DND-41 (cell line): Measurements from ENCODE around the gene SNORC.

ENCODE experiments used
- EZH2 ChIP-seq: IDR thresholded peaks from 3 replicates; pipeline ENCODE4 v1.6.1; 2012; ENCODE audit warnings: borderline replicate concordance, low read depth, mild to moderate bottlenecking, moderate library complexity, low read length, inconsistent platforms; ENCODE audit not compliant: severe bottlenecking
- TF ChIP-seq, protein P1 (sequence below): IDR thresholded peaks from 2 replicates; pipeline ENCODE4 v1.5.1; 2012; ENCODE audit warnings: borderline replicate concordance, low read length, moderate library complexity, mild to moderate bottlenecking; ENCODE audit not compliant: poor library complexity, severe bottlenecking; ENCODE audit errors: extremely low read depth

DNA sequence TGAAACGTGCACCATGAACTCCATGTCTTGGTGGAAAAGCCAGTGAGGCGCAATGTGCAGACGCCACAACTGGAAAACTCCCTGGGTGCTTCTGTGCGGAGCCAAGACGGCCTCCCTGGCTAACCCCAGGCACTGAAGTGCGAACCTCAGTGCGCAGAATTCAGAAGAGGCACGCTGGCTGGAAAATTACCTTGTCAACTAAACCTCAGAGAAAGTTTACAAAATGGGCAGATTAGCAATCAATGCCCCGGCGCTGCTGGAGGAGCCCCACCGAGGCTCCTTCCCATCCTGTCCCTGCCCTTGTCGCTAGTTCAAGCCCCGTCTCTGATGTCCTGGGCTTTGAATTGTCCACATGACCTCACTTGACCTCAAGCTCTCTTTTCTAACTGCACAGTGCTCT lies 22.2 kb downstream of the SNORC start:
- TF ChIP-seq, protein P1, sequence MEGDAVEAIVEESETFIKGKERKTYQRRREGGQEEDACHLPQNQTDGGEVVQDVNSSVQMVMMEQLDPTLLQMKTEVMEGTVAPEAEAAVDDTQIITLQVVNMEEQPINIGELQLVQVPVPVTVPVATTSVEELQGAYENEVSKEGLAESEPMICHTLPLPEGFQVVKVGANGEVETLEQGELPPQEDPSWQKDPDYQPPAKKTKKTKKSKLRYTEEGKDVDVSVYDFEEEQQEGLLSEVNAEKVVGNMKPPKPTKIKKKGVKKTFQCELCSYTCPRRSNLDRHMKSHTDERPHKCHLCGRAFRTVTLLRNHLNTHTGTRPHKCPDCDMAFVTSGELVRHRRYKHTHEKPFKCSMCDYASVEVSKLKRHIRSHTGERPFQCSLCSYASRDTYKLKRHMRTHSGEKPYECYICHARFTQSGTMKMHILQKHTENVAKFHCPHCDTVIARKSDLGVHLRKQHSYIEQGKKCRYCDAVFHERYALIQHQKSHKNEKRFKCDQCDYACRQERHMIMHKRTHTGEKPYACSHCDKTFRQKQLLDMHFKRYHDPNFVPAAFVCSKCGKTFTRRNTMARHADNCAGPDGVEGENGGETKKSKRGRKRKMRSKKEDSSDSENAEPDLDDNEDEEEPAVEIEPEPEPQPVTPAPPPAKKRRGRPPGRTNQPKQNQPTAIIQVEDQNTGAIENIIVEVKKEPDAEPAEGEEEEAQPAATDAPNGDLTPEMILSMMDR: no peak
- no peak for TF ChIP-seq EZH2
